GM19455 (cell line): ENCODE measurements around the gene LCE7A.

Source experiments
- ATAC-seq: cut with Tn5 transposase; IDR thresholded peaks from one replicate; pipeline ENCODE4 v1.9.1; 2021; ENCODE audit not compliant: unreplicated experiment

Gene LCE7A, protein sequence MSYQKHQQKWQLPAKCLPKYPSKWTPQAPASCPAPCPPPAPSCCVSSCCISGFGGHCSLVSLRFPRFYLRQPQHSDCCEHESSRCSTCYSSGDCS

DNA sequence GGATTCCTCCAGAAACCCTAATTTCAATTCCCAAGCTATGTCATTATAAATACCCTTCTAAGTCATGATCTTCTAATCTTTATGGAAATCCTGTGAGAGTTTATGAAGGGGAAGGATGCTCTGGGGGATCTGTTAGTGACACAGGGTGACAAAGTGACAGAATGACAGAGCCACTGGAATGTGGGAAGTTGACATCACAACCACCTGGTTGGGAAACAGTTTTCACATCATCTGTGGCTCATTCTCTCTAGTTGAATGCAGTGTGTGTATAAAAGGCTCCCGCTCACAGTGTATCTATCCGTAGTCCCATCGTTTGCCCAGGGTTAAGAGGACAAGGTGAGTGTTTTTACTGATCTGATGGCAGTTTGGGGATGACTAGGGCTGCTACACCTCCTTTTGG, at the start of gene LCE7A:
LCE7A (plus strand) TSS at position 301 of the 400 bp plus-strand sequence. CDS start 702 bp downstream, outside the sequence.
- ATAC-seq, result no peak

DNA sequence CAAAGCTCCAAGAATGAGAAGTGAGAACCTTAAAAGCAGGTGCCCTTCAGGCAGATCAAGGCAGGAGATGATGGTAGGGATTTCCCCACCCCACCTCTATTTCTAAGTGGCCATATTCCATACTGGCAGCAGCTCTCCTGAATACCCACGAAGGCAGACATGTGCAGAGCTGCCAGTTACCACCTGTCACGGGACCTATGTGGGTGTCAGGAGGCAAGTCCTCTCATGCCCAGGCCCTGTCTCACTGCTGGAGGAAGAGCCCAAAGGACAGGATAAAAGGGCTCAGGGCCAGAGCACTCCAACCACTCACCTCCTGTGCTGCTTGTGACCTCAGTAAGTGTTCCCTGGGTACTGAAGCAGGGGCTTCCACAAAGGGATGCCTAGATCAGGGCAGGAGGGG, 48.7 kb upstream of the LCE7A start:
- no peak for ATAC-seq

DNA sequence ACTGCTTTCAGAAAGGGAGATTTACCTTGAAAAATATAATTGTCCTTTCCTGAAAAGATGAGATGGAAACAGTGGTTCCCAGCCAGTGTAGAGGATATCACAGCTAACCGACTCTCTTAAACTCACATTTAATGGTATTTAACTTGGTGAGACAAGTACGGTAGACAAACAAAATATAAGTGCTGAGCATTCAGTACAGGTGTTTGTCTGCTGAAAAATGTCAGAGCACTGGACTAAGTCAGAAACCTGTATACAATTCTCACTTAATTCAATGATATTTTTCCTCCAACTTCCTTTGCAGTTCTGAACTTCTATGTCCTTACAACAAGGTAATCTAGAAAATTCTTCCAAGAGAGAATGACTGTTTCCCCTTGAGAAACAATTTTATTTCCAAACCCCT, 48.1 kb upstream of the LCE7A start, which contains the start of gene LCE1B:
LCE1B (plus strand) TSS at position 301 of the 400 bp plus-strand sequence. CDS start 476 bp downstream, outside the sequence.
- ATAC-seq, result no peak

DNA sequence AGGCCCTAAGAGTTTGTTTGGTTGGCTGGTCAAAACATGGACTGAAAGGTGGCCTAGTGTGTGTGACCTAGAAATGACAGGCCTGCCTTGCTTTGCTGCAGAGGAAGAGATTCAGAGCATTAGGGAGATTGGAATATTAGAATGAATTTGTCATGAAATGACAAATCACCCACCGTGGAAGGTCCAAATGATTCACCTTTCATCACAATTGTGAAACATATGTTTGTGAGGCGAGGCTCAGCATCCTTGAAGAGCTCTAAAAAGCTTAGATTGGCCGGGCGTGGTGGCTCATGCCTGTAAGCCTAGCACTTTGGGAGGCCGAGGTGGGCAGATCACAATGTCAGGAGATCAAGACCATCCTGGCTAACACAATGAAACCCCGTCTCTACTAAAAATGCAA, 42.5 kb upstream of the LCE7A start:
- ATAC-seq, result no peak

DNA sequence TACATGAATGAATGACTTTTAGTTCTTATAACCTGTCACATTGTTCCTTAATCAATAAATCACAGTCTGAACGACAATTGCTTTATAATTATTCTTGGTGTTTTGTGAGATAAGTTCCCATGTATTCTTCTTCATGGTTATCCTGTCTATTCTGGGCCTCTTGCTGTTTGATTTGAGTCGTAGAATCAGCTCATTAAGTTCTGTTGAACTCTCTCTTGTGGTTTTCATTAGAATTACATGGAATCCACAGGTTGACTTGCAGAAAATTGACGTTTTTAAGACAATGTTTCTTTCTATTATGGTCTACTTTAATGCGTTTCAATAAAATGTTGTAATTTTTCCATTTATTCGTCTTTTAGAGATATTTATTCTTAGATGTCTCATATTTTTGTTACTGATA, 36.5 kb upstream of the LCE7A start:
- ATAC-seq, result no peak

DNA sequence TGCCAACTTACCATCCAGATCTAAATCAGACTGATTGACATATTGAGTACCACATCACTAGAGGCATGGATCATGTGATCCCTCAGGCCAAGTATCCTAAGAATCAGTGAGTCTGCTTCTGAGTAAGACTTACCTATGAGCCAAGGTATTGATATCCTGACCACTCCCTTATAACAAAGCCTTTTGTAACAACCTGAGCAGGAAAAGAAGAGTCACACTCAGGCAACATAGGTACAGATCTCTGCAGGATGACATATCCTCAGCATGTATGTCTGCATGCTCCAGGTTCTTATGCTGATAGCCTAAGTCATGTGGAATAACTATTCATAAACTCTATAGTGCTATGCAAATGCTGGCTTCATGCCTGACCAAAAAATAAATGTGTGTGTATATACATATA, 34.8 kb upstream of the LCE7A start:
- no peak for ATAC-seq

DNA sequence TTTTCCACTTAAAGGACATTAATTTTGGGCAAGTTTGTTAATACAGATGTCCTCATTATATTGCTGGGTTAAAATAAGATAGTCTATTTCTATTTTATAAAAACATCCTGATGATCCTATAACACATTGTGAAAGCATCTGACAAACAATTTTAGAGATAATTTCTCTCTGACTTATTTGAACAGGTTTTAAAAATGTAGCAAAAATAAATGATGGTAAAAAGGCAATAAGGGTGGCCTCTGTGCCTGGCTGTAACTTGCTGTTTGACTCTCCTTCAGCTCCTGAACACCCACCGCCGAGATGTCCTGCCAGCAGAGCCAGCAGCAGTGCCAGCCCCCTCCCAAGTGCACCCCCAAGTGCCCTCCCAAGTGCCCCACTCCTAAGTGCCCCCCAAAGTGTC, 32.6 kb upstream of the LCE7A start, which contains the start of gene LCE1A:
LCE1A (plus strand) TSS at position 301 of the 400 bp plus-strand sequence; CDS start at position 301, 0 bp downstream.
- no peak for ATAC-seq

DNA sequence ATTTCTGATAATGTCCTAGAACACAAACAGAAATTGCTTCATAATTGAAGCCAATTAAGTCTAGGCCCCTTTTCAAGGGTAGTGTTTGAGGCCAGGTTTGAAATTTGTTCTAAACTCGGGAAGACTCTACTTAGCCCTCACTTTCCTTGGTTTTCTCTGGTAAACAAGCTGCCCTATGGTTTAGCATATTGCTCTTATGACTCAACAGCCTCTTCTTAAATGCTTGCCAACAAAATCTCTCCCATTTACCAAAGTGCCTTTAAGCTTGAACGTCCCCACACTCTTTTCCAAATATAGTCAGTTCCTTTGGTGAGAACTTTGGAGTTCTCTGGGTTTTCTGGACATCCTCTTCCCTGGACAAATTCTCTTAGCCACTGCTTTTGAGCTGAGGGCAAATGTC, 22.9 kb upstream of the LCE7A start:
- ATAC-seq, result no peak

DNA sequence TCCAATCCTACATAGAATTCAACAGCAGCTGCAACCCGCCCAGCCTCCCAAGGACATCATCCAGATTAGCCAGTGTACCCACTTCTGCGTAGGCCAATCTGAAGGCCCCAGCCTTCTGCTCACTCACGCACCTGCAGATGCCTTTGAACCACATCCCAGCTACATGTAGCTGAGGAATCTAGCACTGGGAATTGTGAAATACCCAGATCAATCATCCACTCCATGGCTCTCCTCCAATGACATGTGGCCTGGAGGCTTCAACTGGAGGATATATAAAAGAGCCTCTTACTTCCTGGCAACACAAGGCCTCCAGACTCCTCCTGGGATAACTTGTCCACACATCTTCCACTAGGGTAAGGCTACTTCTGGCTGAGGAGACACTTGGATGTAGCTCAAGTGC, 17.2 kb upstream of the LCE7A start, which contains the start of gene LCE6A:
LCE6A (plus strand) TSS at position 301 of the 400 bp plus-strand sequence. CDS start 665 bp downstream, outside the sequence.
- no peak for ATAC-seq

DNA sequence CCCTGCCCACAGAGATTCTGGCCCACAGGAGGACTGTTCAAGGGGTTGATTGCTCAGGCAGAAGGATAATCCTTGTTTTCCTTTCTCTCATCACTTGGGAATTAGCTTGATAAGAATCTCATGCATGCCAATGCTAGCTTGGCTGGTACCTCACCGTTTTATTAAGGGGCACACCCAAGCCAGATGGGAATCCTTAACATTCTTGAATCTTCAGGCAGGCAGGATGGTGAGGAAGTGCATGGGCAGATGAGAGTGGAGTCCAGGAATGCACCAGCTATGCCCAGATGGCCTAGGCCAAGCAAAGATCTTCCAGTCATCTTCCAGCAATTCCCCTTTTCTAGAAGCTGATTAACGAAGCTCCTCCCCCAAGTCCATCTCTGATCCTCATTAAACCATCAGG, 4.1 kb upstream of the LCE7A start:
- no peak for ATAC-seq

DNA sequence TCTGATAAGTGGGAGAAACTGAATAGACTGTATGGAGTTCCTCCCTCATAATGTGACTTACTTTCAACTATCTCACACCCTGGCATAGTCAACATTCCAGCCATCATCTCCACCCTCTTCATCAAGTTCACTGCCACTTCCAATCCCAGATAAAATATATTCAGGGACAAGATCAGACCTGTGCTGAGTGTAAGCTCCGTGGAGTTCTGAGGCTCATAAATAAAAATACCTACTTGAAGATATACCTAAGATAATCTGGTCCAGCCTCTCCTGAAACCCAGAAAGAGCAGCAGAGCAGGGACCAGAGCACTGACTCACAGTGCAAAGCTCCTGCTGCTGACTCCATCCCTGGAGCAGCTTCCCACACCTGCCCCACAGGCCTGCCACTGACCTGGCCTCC, 1.7 kb upstream of the LCE7A start:
- ATAC-seq, result no peak

DNA sequence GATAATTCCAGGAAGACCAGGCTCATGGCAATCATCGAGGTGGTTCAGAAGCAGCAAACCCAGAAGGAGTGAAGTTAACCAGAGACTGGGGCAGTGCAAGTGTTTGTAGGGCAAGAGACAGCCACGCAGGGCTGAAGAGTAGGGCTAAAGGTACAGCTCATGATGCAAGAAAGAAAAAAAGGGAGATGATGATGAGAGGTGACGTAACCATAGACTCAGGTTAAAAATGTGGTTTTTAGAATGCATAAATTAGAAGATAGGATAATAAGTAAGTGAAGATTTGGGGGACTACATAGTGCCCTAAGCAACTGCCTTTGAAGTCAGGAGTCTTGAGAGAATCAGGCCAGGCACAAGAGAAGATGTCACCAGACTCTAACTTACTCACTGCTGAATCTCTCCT, 333 bp downstream of the LCE7A start:
- no peak for ATAC-seq

DNA sequence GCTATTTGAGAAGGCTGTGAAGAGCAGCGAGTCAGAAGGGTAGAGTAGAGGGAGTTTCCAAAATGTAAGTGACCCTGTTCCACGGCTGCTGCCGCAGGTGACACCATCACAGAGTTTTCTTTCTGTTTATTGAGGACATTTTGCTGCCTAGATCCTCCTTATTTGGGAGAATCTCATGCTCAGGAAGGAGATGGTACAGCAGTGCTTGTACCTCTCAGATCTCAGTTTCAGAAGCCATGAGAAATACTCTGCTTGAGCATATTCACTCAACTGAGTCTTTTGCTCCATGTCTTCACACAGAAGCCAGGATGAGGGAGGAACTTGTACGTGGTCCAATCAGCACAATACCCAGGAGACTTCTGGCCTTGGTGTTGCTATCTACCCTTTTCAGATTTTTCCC, 1.6 kb downstream of the LCE7A start:
- ATAC-seq, result no peak

DNA sequence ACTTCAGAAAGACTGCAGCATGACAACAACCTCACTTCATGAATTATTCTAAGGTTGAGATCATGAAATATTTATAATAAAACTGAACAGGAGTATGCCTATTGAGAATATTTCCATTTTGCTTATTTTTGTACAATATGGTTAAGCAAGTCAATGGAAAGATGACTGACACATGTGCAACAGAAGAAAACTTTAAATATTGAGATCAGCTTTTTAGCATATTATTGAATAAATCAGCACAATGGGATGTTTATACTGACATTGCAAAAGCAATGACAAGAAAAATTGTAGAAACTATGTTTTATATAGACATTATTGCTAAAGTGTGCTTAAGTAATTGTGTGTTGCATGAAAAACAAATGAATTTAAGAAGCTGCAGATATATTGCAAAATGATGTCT, 4.6 kb downstream of the LCE7A start:
- no peak for ATAC-seq

DNA sequence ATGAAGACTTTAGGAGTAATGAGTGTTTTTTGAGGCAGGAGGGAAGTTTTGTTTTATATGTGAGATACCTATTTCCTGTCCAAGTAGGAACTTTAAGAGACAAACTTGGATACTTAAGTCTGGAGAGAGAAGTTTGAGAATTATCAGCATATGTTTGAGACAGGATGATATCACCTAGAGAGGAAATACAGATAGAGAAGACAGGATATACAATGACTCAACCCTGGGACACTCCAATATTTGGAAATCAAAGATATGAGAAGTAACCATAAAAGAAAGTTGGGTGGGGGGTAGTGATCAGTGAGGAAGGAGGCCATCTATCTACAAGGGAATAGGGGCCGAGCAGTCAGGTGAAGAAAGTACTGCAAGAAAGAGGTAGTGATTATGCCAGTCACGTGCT, 6.5 kb downstream of the LCE7A start:
- ATAC-seq, result no peak

DNA sequence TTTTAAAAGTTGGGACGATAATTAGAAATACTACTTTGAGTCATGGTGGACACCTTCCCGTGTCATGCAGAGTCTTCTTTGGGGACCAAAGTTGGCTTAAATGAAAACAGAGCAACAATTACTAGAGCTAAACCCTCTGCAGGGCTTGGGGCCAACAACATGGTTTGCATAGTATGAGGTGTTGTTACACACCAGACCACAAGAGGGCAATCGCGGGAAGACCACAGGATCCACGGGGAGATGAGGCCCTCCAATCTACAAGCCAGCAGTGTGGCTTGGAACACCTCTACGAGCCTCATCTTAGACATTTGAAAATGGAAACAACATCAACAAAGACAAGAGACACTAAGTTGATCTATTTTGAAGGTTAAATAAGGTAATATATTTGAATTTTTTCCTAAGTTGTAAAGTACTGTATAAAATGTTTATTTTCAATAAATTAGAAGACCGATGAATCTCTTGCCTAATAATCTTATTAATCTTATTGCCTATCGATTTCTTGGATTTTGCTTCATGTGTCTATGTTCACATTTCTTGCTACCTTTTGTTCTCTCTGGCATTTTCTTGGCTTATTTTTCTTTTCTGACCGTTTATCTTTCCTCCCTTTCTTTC, 10.1 kb downstream of the LCE7A start:
- no peak for ATAC-seq

DNA sequence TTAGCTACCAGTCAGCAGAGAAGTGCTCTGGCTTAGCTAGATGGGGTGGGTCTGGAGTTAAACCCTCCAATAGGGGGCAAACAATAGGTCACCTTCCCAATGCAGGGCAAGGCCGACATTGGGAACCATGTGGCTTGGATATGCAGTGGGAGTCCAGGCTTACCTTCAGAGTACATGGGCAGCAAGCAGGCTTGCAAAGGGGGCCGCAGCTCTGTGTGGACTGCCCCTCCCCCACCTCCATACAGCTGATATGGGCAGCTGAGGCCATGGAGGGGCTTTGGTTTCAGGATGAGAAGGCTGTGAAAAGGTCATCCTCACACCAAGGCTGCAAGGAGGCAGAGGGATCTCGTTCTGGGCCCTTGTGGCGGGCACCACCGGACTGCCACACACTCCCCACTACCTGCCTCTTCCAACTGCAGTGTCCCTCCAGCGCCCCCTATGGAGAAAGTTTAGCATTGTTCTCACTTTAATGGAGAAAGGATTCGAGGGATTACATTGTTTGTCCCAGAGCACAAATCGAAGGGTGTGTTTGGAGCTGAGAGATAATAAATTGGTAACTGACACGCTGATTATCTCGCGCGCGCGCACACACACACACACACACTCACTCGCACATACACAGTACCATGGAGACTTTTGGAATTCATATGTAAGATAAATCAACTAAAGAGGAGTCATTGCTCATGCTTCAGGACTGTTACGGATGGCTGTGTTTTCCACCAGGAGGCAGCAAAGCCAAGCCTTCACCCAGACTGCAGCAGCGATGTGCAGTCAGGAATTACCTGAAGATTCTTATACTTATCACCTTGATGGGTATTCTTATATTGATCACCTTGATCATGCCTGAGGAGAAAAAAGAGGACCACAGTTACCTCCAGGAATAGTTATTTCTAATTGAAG, 11.3 kb downstream of the LCE7A start:
- ATAC-seq, result peak; percentile 32

DNA sequence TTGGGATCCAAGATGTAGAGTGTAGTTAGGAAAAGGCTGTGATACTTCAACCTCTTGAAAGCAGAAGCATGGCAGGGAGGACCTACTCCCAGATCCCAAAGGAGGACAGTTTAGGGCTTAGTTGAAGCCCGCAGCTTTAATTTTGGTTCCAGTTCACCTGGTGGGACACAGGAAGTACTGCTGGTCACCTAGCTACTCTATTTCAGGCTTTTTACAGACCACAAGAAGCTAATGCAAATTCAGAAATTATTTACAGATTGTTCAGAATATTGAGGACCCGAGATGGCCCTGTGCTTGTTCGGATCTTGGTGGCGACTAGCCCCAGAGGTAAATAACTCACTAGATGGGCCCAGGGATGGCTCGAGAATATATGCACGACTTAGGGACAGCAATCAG, 11.9 kb downstream of the LCE7A start:
- peak; percentile 66 for ATAC-seq

DNA sequence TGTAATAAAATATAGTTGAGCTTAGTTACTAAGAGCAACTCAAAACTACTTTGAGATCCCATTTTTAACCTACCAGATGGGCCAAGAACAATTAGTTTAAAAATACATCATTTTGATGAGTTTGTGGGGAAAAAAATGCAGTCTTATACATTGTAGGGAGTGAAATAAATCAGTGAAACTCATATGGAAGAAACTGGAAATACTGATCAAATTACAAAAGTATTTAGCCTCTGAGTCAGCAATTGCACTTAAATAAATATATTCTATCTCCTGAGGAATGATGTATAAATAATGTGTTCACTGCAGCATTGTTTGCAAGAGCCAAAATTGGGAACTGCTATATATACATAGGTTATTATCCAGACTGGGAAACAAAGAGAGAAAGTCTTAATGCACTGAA, 13.7 kb downstream of the LCE7A start:
- ATAC-seq, result no peak

DNA sequence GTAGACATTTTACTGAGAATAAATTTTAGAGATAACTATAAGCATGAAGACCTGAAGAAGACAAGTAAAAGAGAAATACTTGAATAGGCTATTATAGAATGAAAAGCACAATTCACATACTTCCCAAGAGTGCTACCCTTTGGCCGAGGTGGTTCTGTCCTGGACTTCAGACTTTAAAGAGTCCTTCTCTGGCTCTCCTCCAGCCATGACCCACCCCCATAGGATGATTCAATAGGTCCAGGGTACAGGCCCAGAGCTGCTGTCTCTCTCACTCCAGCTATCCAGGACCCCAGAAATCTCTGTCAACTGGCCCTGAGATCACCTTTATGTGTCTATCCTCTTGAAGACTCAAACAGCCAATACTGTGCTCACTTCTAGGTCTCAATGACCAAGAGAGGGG, 17.0 kb downstream of the LCE7A start:
- ATAC-seq, result no peak

DNA sequence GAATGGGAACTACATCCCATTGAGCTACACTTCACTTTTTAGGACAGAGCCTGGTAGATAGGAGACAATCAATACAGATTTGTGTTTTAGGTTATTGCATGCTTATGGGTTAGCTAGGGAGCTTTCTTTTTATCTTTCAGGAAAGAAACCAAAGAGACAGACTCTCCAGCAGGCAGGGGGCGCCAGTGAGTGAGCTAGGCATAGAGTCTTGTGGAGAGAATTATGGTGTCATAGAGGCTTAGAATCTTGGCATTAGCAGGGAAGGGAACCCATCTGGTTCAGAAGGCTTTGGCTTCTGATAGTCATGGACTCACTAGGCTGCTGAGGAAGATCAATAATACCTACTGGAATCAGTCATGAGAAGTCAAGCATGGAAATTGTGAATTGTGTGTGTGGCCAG, 18.2 kb downstream of the LCE7A start, which contains the start of gene SMCP:
SMCP (plus strand) TSS at position 281 of the 400 bp plus-strand sequence. CDS start 6,101 bp downstream, outside the sequence.
- ATAC-seq, result no peak
